Caco-2 (cell line): ENCODE results near the gene ATP6V0E2. TPM values are rescaled to one million over a fixed set of nuclear protein-coding genes. Genes with fewer than 3 reads are reported as not detected.

Source experiments
- BruUV-seq: library from RNA; stranded (reverse); fragments of 400-500 nt; replicated peaks from 2 replicates; lab custom pipeline; 2021; lab: Mats Ljungman, UMichigan
- CTCF ChIA-PET: fragments of 300-600 bp; sonication (Branson Sonifier 250); formaldehyde crosslinking; loops from one replicate; lab custom pipeline; 2022; ENCODE audit warnings: antibody characterized with exemption; lab: Charles Lee
- POLR2A ChIA-PET: fragments of 300-600 bp; sonication (Branson Sonifier 250); formaldehyde crosslinking; loops from one replicate; lab custom pipeline; 2022; ENCODE audit warnings: antibody characterized with exemption; lab: Charles Lee
- DNase-seq, 2 experiments: peaks; one replicate each; pipeline versions ENCODE4 v3.0.0 to v3.0.0-alpha.2; 2020 to 2022
- H3K27me3 ChIP-seq: replicated peaks from 2 replicates; pipeline ENCODE4 v1.6.0; 2011; ENCODE audit warnings: low read length; ENCODE audit not compliant: control insufficient read depth, insufficient read depth
- H3K36me3 ChIP-seq: 2 replicates; pipeline ENCODE4 v1.5.1; 2011; ENCODE audit warnings: low read length; ENCODE audit not compliant: control insufficient read depth, insufficient read depth
- H3K4me1 ChIP-seq: fragments of 250-450 bp; sonication (Bioruptor Pico); 2 replicates; pipeline ENCODE4 v1.5.1; 2020; ENCODE audit warnings: mild to moderate bottlenecking
- H3K4me3 ChIP-seq: 2 replicates; pipeline ENCODE4 v1.5.1; 2011; ENCODE audit warnings: low read depth, mild to moderate bottlenecking, control low read depth, low read length
- H3K9me3 ChIP-seq: fragments of 250-450 bp; sonication (Bioruptor Pico); 2 replicates; pipeline ENCODE4 v1.5.1; 2020; ENCODE audit warnings: mild to moderate bottlenecking, moderate library complexity
- H3K27ac Mint-ChIP-seq: one replicate; pipeline ENCODE4 v1.8.0; 2022; ENCODE audit warnings: mixed read lengths; ENCODE audit not compliant: unreplicated experiment
- H3K27me3 Mint-ChIP-seq: one replicate; pipeline ENCODE4 v1.8.0; 2022; ENCODE audit warnings: mixed read lengths; ENCODE audit not compliant: insufficient read depth, unreplicated experiment
- H3K36me3 Mint-ChIP-seq: one replicate; pipeline ENCODE4 v1.8.0; 2022; ENCODE audit warnings: mild to moderate bottlenecking, mixed read lengths; ENCODE audit not compliant: insufficient read depth, unreplicated experiment
- H3K4me1 Mint-ChIP-seq: one replicate; pipeline ENCODE4 v1.8.0; 2022; ENCODE audit warnings: low read depth, mixed read lengths; ENCODE audit not compliant: unreplicated experiment
- H3K4me3 Mint-ChIP-seq: one replicate; pipeline ENCODE4 v1.8.0; 2022; ENCODE audit warnings: mild to moderate bottlenecking, moderate library complexity, mixed read lengths; ENCODE audit not compliant: unreplicated experiment
- H3K9me3 Mint-ChIP-seq: one replicate; pipeline ENCODE4 v1.8.0; 2022; ENCODE audit warnings: mixed read lengths; ENCODE audit not compliant: unreplicated experiment
- CTCF ChIP-seq, 2 experiments: fragments of 200-600 bp in 1 of 2; IDR thresholded peaks; 1 replicate in 1 of 2; 2 replicates in 1 of 2; pipeline versions ENCODE4 v1.5.1 to v1.8.0; 2011 to 2022; ENCODE audit warnings: antibody characterized with exemption in 1 of 2, control low read depth in 1 of 2, inconsistent platforms in 1 of 2, low read depth in 1 of 2, low read length in 1 of 2, mild to moderate bottlenecking in 1 of 2, moderate library complexity in 1 of 2; ENCODE audit not compliant: insufficient read depth in 1 of 2, severe bottlenecking in 1 of 2, unreplicated experiment in 1 of 2
- intact Hi-C: fragments of 100-400 bp; cut with micrococcal nuclease; formaldehyde crosslinking; loops from one replicate; pipeline ENCODE4 v1.10.0; 2022; ENCODE audit not compliant: unreplicated experiment
- total RNA-seq: library from RNA; stranded (reverse); gene quantifications from 2 replicates; pipeline ENCODE4 v1.2.3, GENCODE V29; 2022

Gene ATP6V0E2
- total RNA-seq, 1 experiment from 2014 or later: 53.9 TPM

DNA sequence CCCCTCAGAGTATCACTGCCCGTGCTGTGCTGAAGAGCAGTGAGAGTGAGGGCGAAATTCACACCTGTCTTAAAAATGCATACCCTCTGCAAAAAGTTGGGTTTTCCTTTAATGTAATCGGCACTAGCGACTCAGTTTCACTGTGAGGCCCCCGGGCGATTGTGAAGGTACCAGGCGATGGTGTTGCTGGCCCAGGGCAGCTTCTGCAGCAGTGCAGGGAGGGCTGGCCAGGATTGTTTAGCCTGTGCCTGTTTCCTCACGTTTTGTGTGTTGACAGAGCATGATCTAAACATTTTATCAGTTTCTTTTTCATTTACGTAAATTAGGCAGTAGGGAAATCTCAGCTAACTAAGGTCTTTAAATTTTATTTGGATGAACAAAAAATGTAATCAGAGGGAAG lies 22.3 kb upstream of the ATP6V0E2 start:
- no peak for TF ChIP-seq CTCF (IDR thresholded peaks at IDR 0.05; ENCODE audit: insufficient read depth in 1 of 2, low read depth in 1 of 2, low read length in 1 of 2, severe bottlenecking in 1 of 2, unreplicated experiment in 1 of 2)
- ChIA-PET CTCF (no interaction called here), POLR2A (no interaction called here)
- no peak for DNase-seq
- no peaks in the 10 kb centered on the region for H3K36me3 Mint-ChIP-seq
- H3K27ac Mint-ChIP-seq: no peak overlapping the region
- no peak overlapping the region for H3K4me3 ChIP-seq
- intact Hi-C loops: no loop called here
- no peaks in the 10 kb centered on the region for H3K27me3 ChIP-seq
- no peaks in the 10 kb centered on the region for H3K9me3 ChIP-seq
- H3K4me3 Mint-ChIP-seq: no peak overlapping the region
- no peaks in the 10 kb centered on the region for H3K4me1 Mint-ChIP-seq
- H3K27me3 Mint-ChIP-seq: peaks cover 14% of the 10 kb centered on the region
- no peaks in the 10 kb centered on the region for H3K36me3 ChIP-seq
- no TSS peak for BruUV-seq
- no peaks in the 10 kb centered on the region for H3K4me1 ChIP-seq
- H3K9me3 Mint-ChIP-seq: no peaks in the 10 kb centered on the region

DNA sequence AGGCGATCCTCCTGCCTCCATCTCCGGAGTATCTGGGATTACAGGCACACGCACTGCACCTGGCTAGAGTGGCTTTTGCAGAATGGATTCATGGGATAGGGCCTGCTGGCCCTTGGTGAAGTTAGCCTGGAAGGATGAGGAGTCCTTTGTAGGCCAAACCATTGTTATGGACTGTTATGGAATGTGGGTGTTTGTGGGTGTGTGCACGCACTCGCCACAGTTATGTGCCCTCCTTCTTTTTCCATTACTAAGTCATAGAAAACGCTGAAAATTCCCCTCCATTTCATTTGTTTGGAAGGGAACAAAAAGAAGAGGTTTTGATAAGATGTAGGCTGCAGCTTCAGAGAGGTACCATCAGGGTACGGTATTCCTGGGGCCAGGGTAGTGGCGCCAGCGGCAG lies 20.6 kb upstream of the ATP6V0E2 start:
- Mint-ChIP-seq H3K9me3 (no peaks in the 10 kb centered on the region), H3K27ac (no peak overlapping the region), H3K4me3 (no peak overlapping the region), H3K27me3 (peaks cover 14% of the 10 kb centered on the region), H3K36me3 (no peaks in the 10 kb centered on the region), H3K4me1 (no peaks in the 10 kb centered on the region)
- ChIA-PET POLR2A (no interaction called here), CTCF (no interaction called here)
- no TSS peak for BruUV-seq
- intact Hi-C loops: no loop called here
- TF ChIP-seq CTCF (IDR thresholded peaks at IDR 0.05; ENCODE audit: insufficient read depth in 1 of 2, low read depth in 1 of 2, low read length in 1 of 2, severe bottlenecking in 1 of 2, unreplicated experiment in 1 of 2): no peak
- no peaks in the 10 kb centered on the region for H3K27me3 ChIP-seq
- no peak for DNase-seq
- no peaks in the 10 kb centered on the region for H3K36me3 ChIP-seq
- H3K9me3 ChIP-seq: no peaks in the 10 kb centered on the region
- H3K4me1 ChIP-seq: no peaks in the 10 kb centered on the region
- H3K4me3 ChIP-seq: no peak overlapping the region

DNA sequence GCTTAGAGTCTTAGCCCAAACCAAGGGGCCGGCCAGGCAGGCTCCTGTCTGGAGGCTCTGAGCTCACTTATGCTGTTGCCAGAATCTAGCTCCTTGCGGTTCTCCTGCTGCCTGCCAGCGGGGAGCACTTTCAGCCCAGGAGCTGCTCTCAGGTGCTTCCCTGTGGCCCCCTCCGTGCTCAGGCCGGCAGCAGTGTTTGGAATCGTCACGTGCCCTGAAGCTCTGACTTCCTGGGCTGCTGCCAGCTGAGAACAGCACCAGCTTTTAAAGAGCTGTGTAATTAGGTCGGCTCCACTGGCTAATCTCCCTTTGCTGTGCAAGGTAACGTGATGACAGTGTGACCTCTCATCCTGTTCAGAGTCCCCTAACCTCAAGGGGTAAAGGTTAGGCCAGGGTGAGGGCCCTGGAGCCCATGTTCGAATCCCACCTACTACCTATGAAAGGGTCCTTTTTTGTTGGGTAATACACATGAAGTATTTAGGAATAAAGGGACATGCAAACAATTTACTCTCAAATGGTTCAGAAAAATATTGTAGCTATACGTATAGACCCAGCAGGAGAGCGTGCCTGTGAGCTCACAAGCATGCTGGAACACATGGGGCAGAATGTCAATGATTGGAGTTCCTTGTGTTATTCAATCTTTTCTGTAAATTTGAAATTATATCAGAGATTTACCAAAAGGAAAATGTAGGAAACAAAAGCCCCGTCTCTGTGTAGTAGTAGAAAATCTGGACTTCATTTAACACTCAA lies 19.0 kb upstream of the ATP6V0E2 start:
- ChIA-PET POLR2A (no interaction called here), CTCF (no interaction called here)
- H3K9me3 Mint-ChIP-seq: no peaks in the 10 kb centered on the region
- no peak overlapping the region for H3K4me3 ChIP-seq
- H3K36me3 ChIP-seq: no peaks in the 10 kb centered on the region
- peaks cover 12% of the 10 kb centered on the region for H3K27me3 Mint-ChIP-seq
- H3K36me3 Mint-ChIP-seq: no peaks in the 10 kb centered on the region
- no peak overlapping the region for H3K4me3 Mint-ChIP-seq
- no TSS peak for BruUV-seq
- intact Hi-C loops: no loop called here
- TF ChIP-seq CTCF (IDR thresholded peaks at IDR 0.05; ENCODE audit: insufficient read depth in 1 of 2, low read depth in 1 of 2, low read length in 1 of 2, severe bottlenecking in 1 of 2, unreplicated experiment in 1 of 2): no peak
- H3K27ac Mint-ChIP-seq: no peak overlapping the region
- H3K4me1 ChIP-seq: no peaks in the 10 kb centered on the region
- no peaks in the 10 kb centered on the region for H3K9me3 ChIP-seq
- no peaks in the 10 kb centered on the region for H3K27me3 ChIP-seq
- no peak for DNase-seq
- H3K4me1 Mint-ChIP-seq: no peaks in the 10 kb centered on the region
